Activated naive CD4-positive, alpha-beta T cell treated with anti-CD3 and anti-CD28 coated beads for 36 hours (primary cell): Measurements from ENCODE around the gene PLK1. TPM values are rescaled to one million over a fixed set of nuclear protein-coding genes. Genes with fewer than 3 reads are reported as not detected.

ENCODE experiments used
- CTCF ChIA-PET: fragments of 350-600 bp; sonication (Branson Sonifier 250); formaldehyde crosslinking; loops from one replicate; lab custom pipeline; 2021; ENCODE audit warnings: antibody characterized with exemption; lab: Charles Lee
- DNase-seq: peaks from one replicate; pipeline ENCODE4 v3.0.0-alpha.2; 2020
- H3K27ac Mint-ChIP-seq: one replicate; pipeline ENCODE4 v1.8.0; 2021; ENCODE audit warnings: mild to moderate bottlenecking, mixed read lengths
- H3K27me3 Mint-ChIP-seq: one replicate; pipeline ENCODE4 v1.8.0; 2021; ENCODE audit warnings: low read depth, mixed read lengths
- H3K36me3 Mint-ChIP-seq: one replicate; pipeline ENCODE4 v1.8.0; 2021; ENCODE audit warnings: low read depth, mixed read lengths
- H3K4me1 Mint-ChIP-seq: one replicate; pipeline ENCODE4 v1.8.0; 2021; ENCODE audit warnings: low read depth, mixed read lengths
- H3K4me3 Mint-ChIP-seq: one replicate; pipeline ENCODE4 v1.8.0; 2021; ENCODE audit warnings: mild to moderate bottlenecking, moderate library complexity, mixed read lengths
- H3K9me3 Mint-ChIP-seq: one replicate; pipeline ENCODE4 v1.8.0; 2021; ENCODE audit warnings: mixed read lengths
- intact Hi-C: fragments of 100-400 bp; cut with micrococcal nuclease; formaldehyde crosslinking; loops from one replicate; pipeline ENCODE4 v1.15.1; 2023
- total RNA-seq, 2 experiments: library from RNA; stranded (reverse); gene quantifications; one replicate each; pipeline ENCODE4 v1.2.3, GENCODE V29; 2021

The PLK1 gene
- total RNA-seq, 2 experiments from 2014 or later, result 91.8 to 98.0 TPM

GRCh38 chr16:23687034-23687808 lies 8.5 kb downstream of the PLK1 start:
- H3K4me3 Mint-ChIP-seq, result no peak overlapping the region
- intact Hi-C loops, result no loop called here
- H3K9me3 Mint-ChIP-seq, result no peaks in the 10 kb centered on the region
- H3K27me3 Mint-ChIP-seq, result no peaks in the 10 kb centered on the region
- no peak overlapping the region for H3K27ac Mint-ChIP-seq
- DNase-seq, result no peak
- no peaks in the 10 kb centered on the region for H3K4me1 Mint-ChIP-seq
- CTCF ChIA-PET, result no interaction called here
- peaks cover 57% of the 10 kb centered on the region for H3K36me3 Mint-ChIP-seq

GRCh38 chr16:23689442-23690187 lies 10.9 kb downstream of the PLK1 start:
- H3K4me1 Mint-ChIP-seq, result peaks cover 2% of the 10 kb centered on the region
- CTCF ChIA-PET, result no interaction called here
- peaks cover 42% of the 10 kb centered on the region for H3K36me3 Mint-ChIP-seq

GRCh38 chr16:23690771-23691482 lies 12.2 kb downstream of the PLK1 start:
- peaks cover 5% of the 10 kb centered on the region for H3K4me1 Mint-ChIP-seq
- intact Hi-C loops, result no loop called here

More at GRCh38 chr16:23689442-23690187, 10.9 kb downstream of the PLK1 start:
- DNase-seq, result no peak
- Mint-ChIP-seq H3K4me3 (no peak overlapping the region), H3K9me3 (no peaks in the 10 kb centered on the region), H3K27me3 (peaks cover 3% of the 10 kb centered on the region), H3K27ac (no peak overlapping the region)
- intact Hi-C loops, result no loop called here

GRCh38 chr16:23691483-23692189 lies 12.9 kb downstream of the PLK1 start:
- Mint-ChIP-seq H3K4me1 (peaks cover 5% of the 10 kb centered on the region), H3K27me3 (peaks cover 10% of the 10 kb centered on the region), H3K9me3 (no peaks in the 10 kb centered on the region), H3K4me3 (no peak overlapping the region), H3K36me3 (peaks cover 32% of the 10 kb centered on the region), H3K27ac (no peak overlapping the region)
- intact Hi-C loops, result no loop called here
- CTCF ChIA-PET, result no interaction called here
- DNase-seq, result no peak

More at GRCh38 chr16:23690771-23691482, 12.2 kb downstream of the PLK1 start:
- no peak overlapping the region for H3K4me3 Mint-ChIP-seq
- H3K27ac Mint-ChIP-seq, result no peak overlapping the region
- CTCF ChIA-PET, result no interaction called here
- no peaks in the 10 kb centered on the region for H3K9me3 Mint-ChIP-seq
- no peak for DNase-seq
- peaks cover 10% of the 10 kb centered on the region for H3K27me3 Mint-ChIP-seq
- H3K36me3 Mint-ChIP-seq, result peaks cover 34% of the 10 kb centered on the region

GRCh38 chr16:23692190-23692837 lies 13.6 kb downstream of the PLK1 start:
- Mint-ChIP-seq H3K9me3 (no peaks in the 10 kb centered on the region), H3K27ac (no peak overlapping the region), H3K27me3 (peaks cover 10% of the 10 kb centered on the region), H3K36me3 (peaks cover 26% of the 10 kb centered on the region), H3K4me1 (peaks cover 5% of the 10 kb centered on the region), H3K4me3 (no peak overlapping the region)
- CTCF ChIA-PET, result interaction anchor here (0.5 kb wide), 1 partner anchor 77 kb away, joined by 3 read pairs; no protein-coding TSS in a partner anchor
- no peak for DNase-seq
- intact Hi-C loops, result no loop called here

GRCh38 chr16:23694265-23694643 lies 15.6 kb downstream of the PLK1 start:
- H3K27ac Mint-ChIP-seq, result no peak overlapping the region
- intact Hi-C loops, result no loop called here
- H3K9me3 Mint-ChIP-seq, result no peaks in the 10 kb centered on the region
- H3K4me1 Mint-ChIP-seq, result peaks cover 5% of the 10 kb centered on the region
- H3K36me3 Mint-ChIP-seq, result peaks cover 12% of the 10 kb centered on the region
- H3K4me3 Mint-ChIP-seq, result no peak overlapping the region
- no peak for DNase-seq
- peaks cover 10% of the 10 kb centered on the region for H3K27me3 Mint-ChIP-seq
- CTCF ChIA-PET, result no interaction called here

- DNase-seq, result no peak
- intact Hi-C loops, result no loop called here
- Mint-ChIP-seq H3K36me3 (peaks cover 8% of the 10 kb centered on the region), H3K4me3 (no peak overlapping the region), H3K4me1 (peaks cover 5% of the 10 kb centered on the region), H3K27ac (no peak overlapping the region), H3K9me3 (no peaks in the 10 kb centered on the region), H3K27me3 (peaks cover 10% of the 10 kb centered on the region)
- CTCF ChIA-PET, result no interaction called here
Measured at GRCh38 chr16:23694644-23695373, 16.1 kb downstream of the PLK1 start.

GRCh38 chr16:23695756-23696155 lies 17.1 kb downstream of the PLK1 start:
- CTCF ChIA-PET, result no interaction called here
- intact Hi-C loops, result no loop called here
- no peak overlapping the region for H3K4me3 Mint-ChIP-seq

GRCh38 chr16:23699100-23699499 lies 20.4 kb downstream of the PLK1 start:
- CTCF ChIA-PET, result no interaction called here
- Mint-ChIP-seq H3K27ac (no peak overlapping the region), H3K9me3 (peaks cover 4% of the 10 kb centered on the region), H3K36me3 (no peaks in the 10 kb centered on the region), H3K4me3 (no peak overlapping the region), H3K4me1 (peaks cover 5% of the 10 kb centered on the region), H3K27me3 (peaks cover 10% of the 10 kb centered on the region)
- intact Hi-C loops, result no loop called here
- DNase-seq, result no peak

More at GRCh38 chr16:23695756-23696155, 17.1 kb downstream of the PLK1 start:
- Mint-ChIP-seq H3K9me3 (no peaks in the 10 kb centered on the region), H3K4me1 (peaks cover 5% of the 10 kb centered on the region), H3K27ac (no peak overlapping the region), H3K36me3 (peaks cover 3% of the 10 kb centered on the region), H3K27me3 (peaks cover 10% of the 10 kb centered on the region)
- no peak for DNase-seq

GRCh38 chr16:23700093-23700492 lies 21.4 kb downstream of the PLK1 start:
- H3K4me3 Mint-ChIP-seq, result no peak overlapping the region
- intact Hi-C loops, result no loop called here
- CTCF ChIA-PET, result interaction anchor here (0.6 kb wide), 1 partner anchor 82 kb away, joined by 3 read pairs; no protein-coding TSS in a partner anchor
- H3K9me3 Mint-ChIP-seq, result peaks cover 4% of the 10 kb centered on the region
- no peak for DNase-seq
- no peaks in the 10 kb centered on the region for H3K36me3 Mint-ChIP-seq
- no peaks in the 10 kb centered on the region for H3K4me1 Mint-ChIP-seq
- no peak overlapping the region for H3K27ac Mint-ChIP-seq
- H3K27me3 Mint-ChIP-seq, result peaks cover 2% of the 10 kb centered on the region

- Mint-ChIP-seq H3K27me3 (no peaks in the 10 kb centered on the region), H3K9me3 (peaks cover 4% of the 10 kb centered on the region), H3K36me3 (no peaks in the 10 kb centered on the region), H3K4me1 (no peaks in the 10 kb centered on the region), H3K27ac (no peak overlapping the region), H3K4me3 (no peak overlapping the region)
- CTCF ChIA-PET, result interaction anchor here (0.6 kb wide), 1 partner anchor 1247 kb away, joined by 3 read pairs; no protein-coding TSS in a partner anchor
- intact Hi-C loops, result no loop called here
- DNase-seq, result no peak
Measured at GRCh38 chr16:23700509-23700908, 21.8 kb downstream of the PLK1 start.
